ENCODE measurements around the gene CASK. TPM values are rescaled to one million over a fixed set of nuclear protein-coding genes. Genes with fewer than 3 reads are reported as not detected.

The CASK gene
- total RNA-seq, 1 experiment from 2014 or later = 28.6 TPM

DNA sequence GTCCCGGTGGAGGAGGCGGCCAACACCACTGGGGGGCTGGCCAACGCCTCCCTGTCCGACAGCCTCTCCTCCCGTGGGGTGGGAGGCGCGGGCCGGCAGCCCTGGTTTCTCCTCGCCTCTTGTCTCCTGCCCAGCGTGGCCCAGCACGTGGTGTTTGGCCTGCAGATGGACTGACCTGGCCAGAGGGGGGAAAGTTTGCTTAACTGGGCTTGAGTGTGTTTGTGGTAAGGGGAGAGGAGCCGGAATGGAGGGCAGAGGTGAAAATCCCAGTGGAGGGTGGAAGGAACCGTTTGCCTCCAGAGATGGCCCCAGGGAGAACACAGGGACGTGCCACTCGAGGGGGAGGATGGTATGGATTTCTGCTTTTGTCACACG, 448.6 kb downstream of the CASK start:
- DNase-seq (ENCODE audit: low spot score) = no peak

DNA sequence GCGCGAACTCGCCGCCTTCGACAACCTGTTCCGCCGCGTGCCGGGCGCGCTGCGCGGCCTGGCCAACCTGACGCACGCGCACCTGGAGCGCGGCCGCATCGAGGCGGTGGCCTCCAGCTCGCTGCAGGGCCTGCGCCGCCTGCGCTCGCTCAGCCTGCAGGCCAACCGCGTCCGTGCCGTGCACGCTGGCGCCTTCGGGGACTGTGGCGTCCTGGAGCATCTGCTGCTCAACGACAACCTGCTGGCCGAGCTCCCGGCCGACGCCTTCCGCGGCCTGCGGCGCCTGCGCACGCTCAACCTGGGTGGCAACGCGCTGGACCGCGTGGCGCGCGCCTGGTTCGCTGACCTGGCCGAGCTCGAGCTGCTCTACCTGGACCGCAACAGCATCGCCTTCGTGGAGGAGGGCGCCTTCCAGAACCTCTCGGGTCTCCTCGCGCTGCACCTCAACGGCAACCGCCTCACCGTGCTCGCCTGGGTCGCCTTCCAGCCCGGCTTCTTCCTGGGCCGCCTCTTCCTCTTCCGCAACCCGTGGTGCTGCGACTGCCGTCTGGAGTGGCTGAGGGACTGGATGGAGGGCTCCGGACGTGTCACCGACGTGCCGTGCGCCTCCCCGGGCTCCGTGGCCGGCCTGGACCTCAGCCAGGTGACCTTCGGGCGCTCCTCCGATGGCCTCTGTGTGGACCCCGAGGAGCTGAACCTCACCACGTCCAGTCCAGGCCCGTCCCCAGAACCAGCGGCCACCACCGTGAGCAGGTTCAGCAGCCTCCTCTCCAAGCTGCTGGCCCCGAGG, 449.2 kb downstream of the CASK start:
- no peak for DNase-seq (ENCODE audit: low spot score)

DNA sequence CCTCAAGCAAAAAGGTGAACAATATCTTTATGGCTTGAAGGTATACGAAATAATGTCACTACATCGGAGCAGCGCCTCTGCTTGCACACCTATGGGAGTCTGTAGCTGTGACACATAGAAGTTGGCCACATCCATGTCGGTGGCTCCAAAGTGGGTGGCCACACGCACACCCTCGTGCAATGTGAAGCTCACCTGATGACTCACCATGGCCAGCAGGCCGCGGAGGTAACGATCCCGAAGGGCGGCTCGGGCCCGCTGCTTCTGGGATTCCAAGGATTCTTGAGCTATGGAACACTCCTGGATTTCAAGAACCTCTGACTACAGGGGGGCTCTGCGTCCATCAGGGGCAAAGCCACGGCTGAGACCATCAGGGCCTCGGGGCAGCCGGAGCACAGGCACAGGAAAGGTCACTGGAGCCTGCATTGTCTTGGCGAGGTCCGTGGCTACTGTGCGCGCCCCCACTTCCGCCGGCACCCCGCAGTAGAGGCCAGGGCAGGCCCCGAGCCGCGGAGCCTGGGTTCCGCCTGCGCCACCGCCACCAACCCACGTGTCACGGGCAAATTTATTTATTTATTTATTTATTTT, 451.0 kb downstream of the CASK start:
- peak; percentile 39 for DNase-seq (ENCODE audit: low spot score)

DNA sequence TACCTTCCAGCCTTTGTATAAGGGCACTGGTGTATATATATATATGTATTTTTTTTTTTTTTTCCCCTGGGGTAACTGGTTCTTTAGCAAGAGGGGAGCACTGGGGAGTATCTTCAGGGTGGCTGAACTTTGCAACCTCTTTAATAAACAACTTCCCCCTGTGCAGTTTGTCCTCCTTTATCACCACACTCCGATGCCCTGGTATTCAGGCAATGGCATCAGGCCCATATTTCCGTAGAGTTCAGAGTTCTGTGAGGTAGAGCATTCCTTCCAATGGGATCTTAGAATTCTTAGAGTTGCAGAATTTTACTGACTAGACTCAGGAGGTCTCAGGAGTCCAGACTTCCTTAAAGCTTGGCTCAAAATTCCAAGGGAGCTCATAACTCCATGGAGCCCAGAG, 451.6 kb downstream of the CASK start:
- DNase-seq (ENCODE audit: low spot score) = no peak

DNA sequence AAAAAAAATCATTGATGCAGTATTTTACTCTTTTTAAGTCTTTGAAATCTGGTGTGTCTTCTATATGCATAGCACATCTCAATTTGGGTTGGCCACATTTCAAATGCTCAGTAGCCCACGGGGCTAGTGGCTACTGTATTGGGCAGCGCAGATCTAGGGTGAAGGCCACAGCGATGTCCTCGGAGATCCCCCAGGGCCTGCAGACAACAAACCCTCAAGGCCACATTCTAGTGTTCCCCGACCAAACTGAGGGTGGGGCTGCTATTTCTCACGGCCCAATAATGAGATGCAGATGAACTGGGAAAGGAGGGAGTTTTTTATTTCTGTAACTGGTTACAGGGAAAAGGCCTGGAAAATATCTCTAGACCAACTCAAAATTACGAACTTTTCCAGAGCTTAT, 452.6 kb downstream of the CASK start:
- no peak for DNase-seq (ENCODE audit: low spot score)

DNA sequence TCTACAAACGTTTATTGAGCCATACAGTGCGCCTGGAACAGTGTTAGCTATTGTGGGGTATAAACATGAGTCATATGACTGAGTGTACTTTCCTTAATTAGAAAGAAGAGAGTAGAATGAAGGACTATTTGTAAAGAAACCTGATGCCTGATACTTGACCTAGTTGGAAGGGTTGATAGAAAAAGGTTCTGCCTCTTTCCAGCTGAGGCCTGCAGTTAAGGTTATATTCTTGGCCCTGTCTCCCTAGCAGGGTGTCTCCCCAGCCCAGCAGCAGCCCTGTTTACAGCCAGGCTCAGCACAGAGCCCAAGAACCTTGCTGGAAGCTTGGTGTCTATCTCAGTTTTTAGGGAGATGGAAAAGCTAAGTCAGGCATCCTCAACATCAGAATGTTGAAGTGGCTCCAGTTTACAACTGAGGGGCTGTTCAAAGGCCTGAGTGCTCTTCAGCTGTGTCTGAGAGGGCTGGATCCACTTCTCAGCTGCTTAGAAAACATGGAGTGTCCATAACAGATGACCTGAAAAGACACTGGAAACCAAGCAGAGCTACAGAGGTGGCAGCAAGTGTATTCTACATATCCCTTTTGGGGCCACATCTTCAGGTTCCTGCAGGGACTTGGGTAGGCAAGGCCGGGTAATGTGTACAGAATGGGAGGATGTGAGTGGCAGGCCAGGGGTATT, 454.6 kb downstream of the CASK start:
- no peak for DNase-seq (ENCODE audit: low spot score)

Other genes with a start within 250 kb of the CASK start
- gene GPR34, start 234.6 kb downstream of the CASK start, total RNA-seq (2014; rRNA removed; shearing (Covaris generic)) = not detected in 2 replicates
- gene GPR82, start 199.4 kb downstream of the CASK start, total RNA-seq (2014; rRNA removed; shearing (Covaris generic)) = not detected in 2 replicates